GM19467 (cell line): ENCODE measurements around the gene MPPED1.

ENCODE experiments used
- ATAC-seq: cut with Tn5 transposase; IDR thresholded peaks from one replicate; pipeline ENCODE4 v1.9.1; 2021; ENCODE audit warnings: mild to moderate bottlenecking, moderate library complexity; ENCODE audit not compliant: unreplicated experiment

The MPPED1 gene

DNA sequence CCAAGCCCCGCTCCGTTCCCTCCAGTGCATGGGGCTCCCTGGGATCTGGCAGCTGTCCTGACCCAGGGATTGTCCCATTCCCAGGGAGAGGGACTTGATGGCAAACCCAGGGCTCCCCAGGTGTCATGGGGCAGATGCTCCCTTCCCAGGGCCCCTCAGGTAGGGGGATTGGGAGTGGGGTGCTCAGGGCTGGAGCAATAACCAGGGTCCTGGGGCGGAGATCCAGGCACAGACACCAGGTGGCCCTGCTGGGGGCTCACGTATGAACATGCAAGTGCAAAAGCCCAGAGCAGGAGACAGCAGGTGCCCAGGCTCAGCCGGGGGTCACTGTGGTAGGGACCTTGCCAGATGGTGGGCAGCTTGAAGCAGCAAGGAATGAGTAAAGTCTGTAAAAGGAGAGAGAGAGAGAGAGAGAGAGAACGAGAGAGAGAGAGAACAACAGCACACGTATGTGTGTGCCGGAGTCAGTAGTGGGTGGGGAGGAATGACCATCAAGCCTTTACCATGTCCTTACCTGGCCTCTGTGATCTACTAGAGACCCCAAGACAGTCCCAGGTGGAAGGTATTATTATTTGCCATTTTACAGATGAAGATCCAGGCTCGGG lies 19.3 kb upstream of the MPPED1 start:
- ATAC-seq = no peak

- no peak for ATAC-seq
Observed at GRCh38 chr22:43393132-43393843, 18.5 kb upstream of the MPPED1 start.

GRCh38 chr22:43393844-43394474 lies 17.9 kb upstream of the MPPED1 start:
- no peak for ATAC-seq

DNA sequence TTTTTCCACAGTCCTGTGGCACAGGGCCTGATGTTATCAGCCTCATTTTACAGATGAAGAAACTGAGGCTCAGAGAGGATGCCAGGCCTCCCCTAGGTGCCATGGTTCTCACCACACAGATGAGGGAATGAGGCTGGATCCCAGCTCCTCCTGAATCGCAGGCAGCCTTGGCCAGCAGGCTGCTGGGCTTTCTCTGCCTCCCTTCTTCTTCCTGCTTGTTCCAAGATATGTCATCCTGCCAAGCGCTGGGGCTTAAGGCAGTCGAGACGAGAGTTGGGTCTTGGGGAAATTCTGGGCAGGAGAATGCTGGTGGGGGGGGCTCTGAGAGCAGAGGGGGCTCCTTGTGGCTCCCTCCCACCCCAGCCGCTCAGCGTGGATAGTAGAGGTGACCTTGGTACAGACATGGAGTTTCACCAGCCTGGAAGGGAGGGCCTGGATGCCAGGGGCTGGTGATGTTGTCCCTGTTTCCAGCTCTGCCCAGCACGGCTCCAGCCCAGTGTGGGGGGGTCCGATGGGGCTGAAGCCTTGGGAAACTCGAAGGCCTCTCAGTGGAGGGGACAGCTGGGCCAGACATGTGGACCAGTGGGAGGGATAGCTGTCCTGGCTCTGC lies 16.6 kb upstream of the MPPED1 start:
- no peak for ATAC-seq

GRCh38 chr22:43396321-43396933 lies 15.4 kb upstream of the MPPED1 start:
- ATAC-seq = no peak

GRCh38 chr22:43396934-43397457 lies 14.8 kb upstream of the MPPED1 start:
- no peak for ATAC-seq

DNA sequence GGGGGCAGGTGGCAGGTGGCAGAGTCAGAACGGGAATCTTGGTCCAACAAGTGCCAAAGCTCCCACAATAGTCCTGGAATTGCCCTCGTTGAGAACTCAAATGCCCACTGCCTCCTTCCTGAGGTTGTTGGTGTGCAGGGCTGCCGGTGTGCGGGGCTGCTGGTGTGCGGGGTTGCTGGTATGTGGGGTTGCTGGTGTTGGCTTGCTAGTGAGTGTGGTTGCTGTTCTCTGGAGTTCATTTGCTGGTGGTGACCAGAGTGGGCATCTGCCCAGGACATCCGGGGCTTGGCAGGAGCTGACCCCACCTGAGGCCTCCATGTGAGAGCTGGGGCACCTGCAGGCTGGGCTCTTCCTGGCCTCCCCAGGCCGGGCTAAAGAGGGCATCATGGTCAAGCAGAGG lies 14.0 kb upstream of the MPPED1 start:
- no peak for ATAC-seq

GRCh38 chr22:43398246-43398645 lies 13.6 kb upstream of the MPPED1 start:
- ATAC-seq = no peak

GRCh38 chr22:43398910-43399309 lies 12.9 kb upstream of the MPPED1 start:
- no peak for ATAC-seq

- no peak for ATAC-seq
Observed at GRCh38 chr22:43399338-43399979, 12.4 kb upstream of the MPPED1 start.

DNA sequence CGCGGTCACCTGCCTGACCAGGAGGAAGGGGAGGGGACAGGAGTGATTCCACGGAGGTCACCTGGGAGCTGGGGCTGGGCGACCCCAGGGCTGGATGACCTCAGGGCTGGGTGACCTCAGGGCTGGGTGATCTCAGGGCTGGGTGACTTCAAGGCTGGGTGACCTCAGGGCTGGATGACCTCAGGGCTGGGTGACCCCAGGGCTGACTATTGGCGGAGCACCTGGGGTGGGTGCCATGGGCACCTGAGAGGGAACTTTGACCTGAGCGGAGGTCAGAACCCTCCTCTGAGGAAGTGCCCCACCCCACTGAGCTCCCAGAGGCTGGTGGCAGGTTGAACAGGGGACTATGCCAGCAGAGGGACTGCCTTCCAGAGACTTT lies 11.8 kb upstream of the MPPED1 start:
- ATAC-seq = no peak

DNA sequence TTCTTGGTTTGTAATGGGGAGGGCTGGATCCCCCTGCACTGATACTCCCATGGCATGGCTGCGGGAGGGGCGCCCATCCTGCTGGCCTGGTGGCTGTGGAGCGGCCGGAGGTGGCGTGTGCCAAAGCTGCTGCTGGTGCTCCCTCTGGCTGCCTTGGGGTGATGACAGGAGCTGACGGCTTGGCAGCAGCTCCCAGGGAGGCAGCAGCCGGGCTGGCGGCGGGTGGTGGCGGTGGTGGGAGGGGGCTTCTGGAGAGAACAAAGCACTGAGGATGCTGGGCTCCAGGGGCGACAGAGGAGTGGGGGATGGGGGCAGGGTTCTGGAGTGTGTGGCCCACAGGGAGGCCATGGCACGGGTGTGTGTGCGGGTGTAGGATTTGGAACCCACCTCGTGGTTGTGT lies 11.4 kb upstream of the MPPED1 start:
- no peak for ATAC-seq

DNA sequence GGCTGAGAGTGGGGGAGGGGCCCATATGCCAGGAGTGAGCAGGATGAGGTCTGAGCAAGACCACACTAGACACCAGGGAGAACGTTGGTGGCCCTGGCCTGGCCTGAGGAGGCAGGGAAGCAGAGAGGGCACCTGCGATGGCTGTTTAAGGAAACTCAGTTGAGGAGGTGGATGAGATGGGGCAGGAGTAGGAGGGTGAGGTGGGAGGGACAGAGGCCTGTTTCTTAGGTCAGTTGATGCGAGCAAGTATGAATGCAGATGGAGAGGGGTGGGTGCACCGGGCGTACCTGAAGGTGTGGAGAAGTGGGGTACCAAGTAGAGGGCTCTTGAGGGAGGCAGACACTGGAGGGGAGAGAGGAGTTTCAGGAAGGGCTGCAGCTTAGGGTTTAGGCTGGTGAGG lies 10.6 kb upstream of the MPPED1 start:
- ATAC-seq = no peak

DNA sequence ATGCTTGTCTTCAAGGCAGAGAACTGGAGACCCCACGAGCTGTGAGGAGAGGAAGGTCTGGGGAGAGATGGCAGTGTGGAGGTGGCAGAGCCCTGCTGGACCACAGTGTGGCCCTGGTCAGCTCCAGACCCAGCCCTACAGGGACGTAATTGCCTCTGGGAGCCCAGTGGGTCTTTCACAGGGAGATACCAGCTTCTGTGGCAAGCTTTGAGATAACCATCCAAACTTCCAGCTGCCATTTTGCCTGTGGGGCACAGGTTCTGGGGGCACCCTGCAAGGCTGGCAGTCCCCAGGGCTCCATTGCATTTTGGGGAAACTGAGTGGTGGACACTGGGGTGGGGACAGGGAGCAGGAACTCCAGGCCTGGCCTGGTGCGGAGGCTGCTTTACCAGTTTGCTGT lies 10.2 kb upstream of the MPPED1 start:
- no peak for ATAC-seq

DNA sequence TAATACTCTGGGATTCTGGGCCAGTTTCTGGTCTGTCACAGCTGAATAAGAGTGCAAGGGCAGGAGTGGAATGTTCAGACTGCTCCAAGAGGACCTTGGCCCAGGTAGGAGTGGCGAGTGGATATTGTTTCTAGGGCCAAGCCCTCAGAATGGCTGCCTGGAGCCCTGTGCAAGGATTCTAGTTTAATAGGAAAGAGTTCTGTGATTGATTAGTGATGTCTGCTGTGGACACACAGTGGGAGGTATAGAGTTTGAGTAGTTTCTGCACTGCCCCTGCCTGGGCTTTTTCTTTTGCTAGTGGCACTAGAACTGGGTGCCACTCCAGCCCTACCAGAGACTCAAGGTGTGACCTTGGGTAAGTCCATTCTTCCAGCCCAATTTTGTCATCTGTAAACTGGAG lies 9.7 kb upstream of the MPPED1 start:
- no peak for ATAC-seq

DNA sequence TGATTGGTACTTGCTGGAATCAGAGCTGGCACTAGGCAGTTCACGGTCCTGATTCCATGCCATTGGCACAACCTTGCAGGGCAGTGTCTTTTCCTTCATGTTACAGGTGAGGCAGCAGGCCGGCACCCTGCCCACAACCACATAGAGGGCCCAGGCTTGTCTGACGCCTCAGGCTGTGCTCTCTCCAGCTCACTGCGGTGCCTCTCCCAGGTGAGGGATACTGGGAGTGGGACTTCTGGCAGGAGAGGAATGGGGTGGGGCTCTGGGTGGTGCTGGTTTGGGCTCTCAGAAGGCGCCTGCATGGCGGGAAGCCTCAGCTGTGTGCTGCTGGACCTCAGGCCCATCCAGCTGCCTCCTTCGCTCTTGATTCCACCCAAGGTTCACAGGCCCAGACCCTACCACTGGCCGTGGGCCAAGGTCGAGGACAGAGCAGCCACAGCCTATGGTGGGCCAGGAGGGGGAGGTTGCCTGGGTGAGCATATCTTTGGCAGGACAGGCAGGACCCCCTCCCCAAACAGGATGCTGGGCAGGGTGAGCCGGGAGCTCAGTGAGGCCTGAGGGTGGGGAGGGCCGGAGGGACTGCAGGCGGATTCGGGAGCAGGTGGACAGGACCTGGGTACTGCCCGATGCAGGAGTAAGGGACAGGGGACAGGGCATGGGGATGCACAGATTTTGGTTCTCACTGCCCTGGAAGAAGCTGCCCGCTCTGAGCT lies 7.0 kb upstream of the MPPED1 start:
- no peak for ATAC-seq

DNA sequence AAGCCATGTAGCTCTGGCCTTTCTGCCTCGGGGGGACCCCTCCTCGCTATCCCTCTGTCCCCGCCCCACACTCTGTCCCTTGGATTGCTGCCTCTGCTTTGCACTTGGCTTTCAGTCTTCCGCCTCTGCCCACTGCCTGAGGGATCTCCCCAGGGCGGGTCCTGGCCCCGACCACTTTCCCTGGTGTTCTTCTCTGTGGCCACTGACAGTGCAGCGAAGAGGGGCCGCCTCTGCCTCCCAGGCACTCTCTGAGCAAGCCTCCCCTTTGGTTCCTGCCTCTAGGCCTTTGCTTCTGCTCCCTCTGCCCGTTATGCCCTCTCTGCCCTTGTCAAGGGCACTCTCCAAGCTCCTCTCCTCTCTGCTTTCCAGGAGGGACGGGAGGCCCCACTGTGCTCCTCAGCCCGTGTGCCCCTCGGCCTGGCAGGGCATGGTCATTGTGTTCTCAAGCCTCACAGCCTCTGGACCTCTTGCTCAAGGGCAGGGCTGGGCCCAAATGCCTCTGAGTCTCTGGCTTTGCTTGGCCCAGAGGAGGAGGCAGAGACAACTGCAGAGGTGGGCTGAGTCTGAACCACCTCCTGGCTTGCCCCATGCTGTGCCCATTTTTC lies 5.5 kb upstream of the MPPED1 start:
- no peak for ATAC-seq

DNA sequence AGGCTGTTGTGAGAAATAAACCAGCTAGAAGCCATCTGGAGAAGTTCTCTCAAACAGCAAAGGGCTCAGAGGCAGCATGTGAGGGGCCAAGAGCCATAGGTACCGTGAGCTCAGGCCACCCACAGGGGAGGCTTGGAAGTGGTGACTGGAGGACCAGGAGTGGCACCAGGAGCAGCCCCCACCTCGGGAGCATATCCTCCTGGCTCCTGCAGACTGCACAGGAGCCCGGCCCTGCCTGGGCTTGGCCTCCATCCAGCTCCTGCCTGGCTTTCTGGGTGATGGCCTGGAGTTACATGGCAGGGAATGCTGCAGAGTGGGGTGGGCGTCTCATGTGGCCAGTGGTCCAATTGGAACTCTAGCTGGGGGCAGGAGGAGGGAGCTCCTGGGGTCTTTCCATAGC lies 4.2 kb upstream of the MPPED1 start:
- no peak for ATAC-seq

DNA sequence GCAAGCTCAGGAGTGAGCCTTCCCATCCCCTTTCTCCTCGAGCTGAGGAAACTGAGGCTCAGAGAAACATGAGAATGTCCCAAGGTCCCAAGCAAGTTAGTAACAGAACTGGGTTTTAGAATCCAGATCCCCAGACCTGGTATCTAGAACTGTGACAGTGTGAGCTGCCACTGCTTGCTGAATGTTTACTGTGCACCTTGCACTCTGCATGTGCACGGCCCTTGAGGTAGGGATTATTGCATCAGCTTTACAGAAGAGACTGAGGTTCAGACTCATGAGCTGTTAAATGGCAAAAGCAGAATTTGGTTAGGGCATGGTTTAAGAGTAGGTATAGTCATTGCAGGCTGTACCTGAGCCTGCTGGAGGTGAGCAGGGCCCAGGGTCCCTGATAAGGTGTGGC lies 3.8 kb upstream of the MPPED1 start:
- no peak for ATAC-seq

- ATAC-seq = no peak
Observed at GRCh38 chr22:43409046-43409445, 2.8 kb upstream of the MPPED1 start.
